H9 (cell line): ENCODE results near the gene RLN3. TPM values are rescaled to one million over a fixed set of nuclear protein-coding genes. Genes with fewer than 3 reads are reported as not detected.

Experiments used
- DNase-seq: peaks from one replicate; pipeline ENCODE4 v3.0.0-alpha.2; 2017
- H2AFZ ChIP-seq: one replicate; pipeline ENCODE4 v1.6.1; 2013; ENCODE audit warnings: mild to moderate bottlenecking, low read length, control low read depth, moderate library complexity
- H2AK5ac ChIP-seq: 2 replicates; pipeline ENCODE4 v1.6.1; 2013; ENCODE audit warnings: low read length, control low read depth, mixed read lengths; ENCODE audit not compliant: insufficient read length
- H2BK120ac ChIP-seq: one replicate; pipeline ENCODE4 v1.6.1; 2013; ENCODE audit warnings: low read depth, mild to moderate bottlenecking, low read length, control low read depth, inconsistent platforms; ENCODE audit not compliant: poor library complexity, severe bottlenecking
- H2BK12ac ChIP-seq: 2 replicates; pipeline ENCODE4 v1.6.1; 2013; ENCODE audit warnings: low read length, control low read depth, mixed read lengths, low read depth; ENCODE audit not compliant: insufficient read length
- H2BK15ac ChIP-seq: 2 replicates; pipeline ENCODE4 v1.6.1; 2013; ENCODE audit warnings: low read depth, low read length, control low read depth
- H2BK20ac ChIP-seq: one replicate; pipeline ENCODE4 v1.6.1; 2013; ENCODE audit warnings: low read depth, mild to moderate bottlenecking, low read length, control low read depth, inconsistent platforms; ENCODE audit not compliant: poor library complexity, severe bottlenecking
- H2BK5ac ChIP-seq: 2 replicates; pipeline ENCODE4 v1.6.1; 2013; ENCODE audit warnings: low read length, control low read depth, mixed read lengths; ENCODE audit not compliant: insufficient read length
- H3K14ac ChIP-seq: 2 replicates; pipeline ENCODE4 v1.6.1; 2013; ENCODE audit warnings: low read length, control low read depth; ENCODE audit not compliant: insufficient read depth
- H3K18ac ChIP-seq: 2 replicates; pipeline ENCODE4 v1.6.1; 2013; ENCODE audit warnings: low read depth, mild to moderate bottlenecking, mixed read lengths, low read length, control low read depth; ENCODE audit not compliant: insufficient read length
- H3K23ac ChIP-seq: 2 replicates; pipeline ENCODE4 v1.6.1; 2013; ENCODE audit warnings: low read length, control low read depth, mixed read lengths, low read depth; ENCODE audit not compliant: insufficient read length
- H3K23me2 ChIP-seq: 2 replicates; pipeline ENCODE4 v1.6.1; 2013; ENCODE audit warnings: low read depth, mild to moderate bottlenecking, mixed read lengths, low read length, control low read depth; ENCODE audit not compliant: insufficient read length, poor library complexity, severe bottlenecking
- H3K27ac ChIP-seq: 2 replicates; pipeline ENCODE4 v1.5.1; 2013; ENCODE audit warnings: low read length, control low read depth, mixed read lengths, low read depth; ENCODE audit not compliant: insufficient read length
- H3K27me3 ChIP-seq: 2 replicates; pipeline ENCODE4 v1.6.1; 2013; ENCODE audit warnings: low read length, control low read depth, inconsistent platforms; ENCODE audit not compliant: insufficient read depth
- H3K4ac ChIP-seq: 2 replicates; pipeline ENCODE4 v1.6.1; 2013; ENCODE audit warnings: low read depth, mild to moderate bottlenecking, control low read depth, inconsistent platforms, low read length, moderate library complexity
- H3K4me1 ChIP-seq: 2 replicates; pipeline ENCODE4 v1.6.1; 2013; ENCODE audit warnings: low read length, control low read depth, inconsistent platforms; ENCODE audit not compliant: insufficient read depth
- H3K4me2 ChIP-seq: 2 replicates; pipeline ENCODE4 v1.6.1; 2013; ENCODE audit warnings: low read length, control low read depth, mixed read lengths; ENCODE audit not compliant: insufficient read length, insufficient read depth
- H3K56ac ChIP-seq: 2 replicates; pipeline ENCODE4 v1.6.1; 2013; ENCODE audit warnings: low read depth, mild to moderate bottlenecking, mixed read lengths, low read length, control low read depth; ENCODE audit not compliant: insufficient read length
- H3K79me1 ChIP-seq: 2 replicates; pipeline ENCODE4 v1.6.1; 2013; ENCODE audit warnings: low read depth, mild to moderate bottlenecking, moderate library complexity, low read length, control low read depth, inconsistent platforms; ENCODE audit not compliant: insufficient read depth, poor library complexity, severe bottlenecking
- H3K79me2 ChIP-seq: 2 replicates; pipeline ENCODE4 v1.6.1; 2013; ENCODE audit warnings: low read length, control low read depth, inconsistent platforms; ENCODE audit not compliant: insufficient read depth
- H3K9ac ChIP-seq: 2 replicates; pipeline ENCODE4 v1.6.1; 2013; ENCODE audit warnings: low read length, control low read depth, mixed read lengths; ENCODE audit not compliant: insufficient read length; ENCODE audit errors: extremely low read depth
- H3K9me3 ChIP-seq: one replicate; pipeline ENCODE4 v1.6.1; 2013; ENCODE audit warnings: low read depth, low read length, inconsistent platforms; ENCODE audit not compliant: control insufficient read depth
- H3T11ph ChIP-seq: one replicate; pipeline ENCODE4 v1.6.1; 2013; ENCODE audit warnings: mild to moderate bottlenecking, low read length, control low read depth, inconsistent platforms
- H4K20me1 ChIP-seq: one replicate; pipeline ENCODE4 v1.6.1; 2013; ENCODE audit not compliant: control insufficient read depth, insufficient read length, insufficient read depth
- H4K5ac ChIP-seq: 2 replicates; pipeline ENCODE4 v1.6.1; 2013; ENCODE audit warnings: low read depth, mild to moderate bottlenecking, mixed read lengths, low read length, control low read depth; ENCODE audit not compliant: insufficient read length
- H4K8ac ChIP-seq: replicated peaks from 2 replicates; pipeline ENCODE4 v1.6.1; 2013; ENCODE audit warnings: low read length, control low read depth, mixed read lengths, low read depth; ENCODE audit not compliant: insufficient read length
- H4K91ac ChIP-seq: 2 replicates; pipeline ENCODE4 v1.6.1; 2013; ENCODE audit warnings: low read depth, mild to moderate bottlenecking, moderate library complexity, mixed read lengths, low read length, control low read depth; ENCODE audit not compliant: insufficient read length
- H3K27ac Mint-ChIP-seq, 3 experiments: 2 replicates in 2 of 3; 3 replicates in 1 of 3; pipeline ENCODE4 v1.8.0; 2020 to 2021; ENCODE audit warnings: mixed read lengths in 3 of 3, mild to moderate bottlenecking in 1 of 3, moderate library complexity in 1 of 3
- H3K27me3 Mint-ChIP-seq: 2 replicates; pipeline ENCODE4 v1.8.0; 2021; ENCODE audit warnings: low read depth, mild to moderate bottlenecking, moderate library complexity, mixed read lengths
- H3K36me3 Mint-ChIP-seq, 3 experiments: 2 replicates in 2 of 3; 3 replicates in 1 of 3; pipeline ENCODE4 v1.8.0; 2020 to 2021; ENCODE audit warnings: low read depth in 3 of 3, mixed read lengths in 3 of 3; ENCODE audit not compliant: insufficient read depth in 1 of 3
- H3K4me1 Mint-ChIP-seq, 2 experiments: 2 replicates each; pipeline ENCODE4 v1.8.0; 2020; ENCODE audit warnings: mixed read lengths in 2 of 2
- H3K4me3 Mint-ChIP-seq, 2 experiments: 2 replicates in 1 of 2; 3 replicates in 1 of 2; pipeline ENCODE4 v1.8.0; 2020 to 2021; ENCODE audit warnings: mild to moderate bottlenecking in 2 of 2, mixed read lengths in 2 of 2, moderate library complexity in 1 of 2
- H3K9me3 Mint-ChIP-seq, 2 experiments: 2 replicates in 1 of 2; 3 replicates in 1 of 2; pipeline ENCODE4 v1.8.0; 2020; ENCODE audit warnings: mild to moderate bottlenecking in 2 of 2, mixed read lengths in 2 of 2, moderate library complexity in 1 of 2
- CTCF ChIP-seq: fragments of 200-600 bp; sonication (generic); conservative IDR thresholded peaks from 3 replicates; pipeline ENCODE4 v1.8.0; 2021; ENCODE audit warnings: antibody characterized with exemption, mild to moderate bottlenecking
- WGBS: extraction: QIAGEN DNeasy Blood & Tissue Kit; methylation state at CpG from one replicate; pipeline ENCODE4 v1.1.7; 2013; ENCODE audit warnings: missing lambda C conversion rate, low lambda C conversion rate, mixed read lengths; ENCODE audit not compliant: insufficient read length; ENCODE audit errors: extremely low coverage; 5-methylcytosine and 5-hydroxymethylcytosine counted together
- total RNA-seq: library from RNA; stranded (reverse); gene quantifications from 2 replicates; pipeline ENCODE4 v1.2.1, GENCODE V29; 2021

Gene RLN3
- total RNA-seq, 1 experiment from 2014 or later: not detected

- no peaks in the 10 kb centered on the region for H4K20me1 ChIP-seq
- H2BK120ac ChIP-seq: no peak overlapping the region
- no peak overlapping the region for H3K4me2 ChIP-seq
- no peaks in the 10 kb centered on the region; the same call in 1 of the 2 replicates for H3K4me1 ChIP-seq
- no peak overlapping the region for H2BK12ac ChIP-seq
- H4K8ac ChIP-seq: no peak overlapping the region
- no peak overlapping the region for H3K4ac ChIP-seq
- peak overlapping the region in 1 of 2 experiments; percentile 89; a peak in 2 of 5 replicates for H3K4me3 Mint-ChIP-seq
- H4K91ac ChIP-seq: no peak overlapping the region
- H3K9me3 Mint-ChIP-seq: no peaks in the 10 kb centered on the region; a peak in 2 of 5 replicates
- no peak overlapping the region for H2AK5ac ChIP-seq
- no peak overlapping the region for H4K5ac ChIP-seq
- H2BK5ac ChIP-seq: no peak overlapping the region
- WGBS: no CpG with 5 or more reads among the region's 10 CpGs
- H3K14ac ChIP-seq: no peak overlapping the region
- no peak for DNase-seq
- peaks cover 6% of the 10 kb centered on the region for H3K23me2 ChIP-seq
- H3K36me3 Mint-ChIP-seq: peaks cover 10 to 14% (median 12%) of the 10 kb centered on the region in 3 experiments; a peak in 6 of 7 replicates
- H3K27me3 Mint-ChIP-seq: peaks cover 44% of the 10 kb centered on the region
- H3K27ac Mint-ChIP-seq: no peak overlapping the region
- no peak overlapping the region for H3K56ac ChIP-seq
- peaks cover 8% of the 10 kb centered on the region for H3K27me3 ChIP-seq
- no peaks in the 10 kb centered on the region for H3K79me2 ChIP-seq
- TF ChIP-seq CTCF: no peak
- no peak overlapping the region for H2BK15ac ChIP-seq
- H3K23ac ChIP-seq: no peak overlapping the region
- H3K18ac ChIP-seq: no peak overlapping the region
- no peak overlapping the region for H2BK20ac ChIP-seq
- H3K27ac ChIP-seq: no peak overlapping the region
- peaks cover 9 to 20% of the 10 kb centered on the region in 2 experiments for H3K4me1 Mint-ChIP-seq
- no peak overlapping the region for H3K9ac ChIP-seq
- H3K79me1 ChIP-seq: no peaks in the 10 kb centered on the region
- H2AFZ ChIP-seq: no peak overlapping the region
- H3K9me3 ChIP-seq: no peaks in the 10 kb centered on the region
- H3T11ph ChIP-seq: no peak overlapping the region
Measured at GRCh38 chr19:14056069-14056666, 28.2 kb downstream of the RLN3 start.
